Body of pancreas (tissue), 4 donors: ENCODE measurements around the gene STIMATE. TPM values are rescaled to one million over a fixed set of nuclear protein-coding genes. Genes with fewer than 3 reads are reported as not detected.

ENCODE experiments used
- ATAC-seq: fragments of 150-250 bp; one replicate; pipeline ENCODE4 v1.9.1; 2016
- DNase-seq, 4 donors: peaks; one replicate each; pipeline ENCODE4 v3.0.0-alpha.2; 2019
- H3K27ac ChIP-seq, 4 donors: fragments of 200-600 bp; sonication (generic); 1 replicate in 3 of 4; 2 replicates in 1 of 4; pipeline versions ENCODE4 v1.5.1 to v1.6.1; 2016 to 2019; ENCODE audit warnings: mild to moderate bottlenecking in 1 of 4, mixed read lengths in 1 of 4, moderate library complexity in 1 of 4
- H3K27me3 ChIP-seq, 2 donors: fragments of 200-600 bp; sonication (generic); one replicate each; pipeline ENCODE4 v1.6.0; 2016; ENCODE audit warnings: mild to moderate bottlenecking in 1 of 2
- H3K36me3 ChIP-seq, 2 donors: fragments of 200-600 bp; sonication (generic); replicated peaks in 1 of 2; 2 replicates each; pipeline ENCODE4 v1.5.1; 2016; ENCODE audit warnings: low read depth in 2 of 2; ENCODE audit not compliant: insufficient read depth in 1 of 2
- H3K4me1 ChIP-seq: fragments of 200-600 bp; sonication (generic); one replicate; pipeline ENCODE4 v1.6.0; 2016
- H3K4me3 ChIP-seq, 2 donors: fragments of 200-600 bp; sonication (generic); 1 replicate in 1 of 2; 2 replicates in 1 of 2; pipeline ENCODE4 v1.5.1; 2016 to 2019
- H3K9me3 ChIP-seq, 3 donors: fragments of 200-600 bp; sonication (generic); 1 replicate in 2 of 3; 2 replicates in 1 of 3; pipeline ENCODE4 v1.5.1; 2016
- CTCF ChIP-seq, 7 experiments: fragments of 450-650 bp in 4 of 7; fragments of 200-600 bp in 3 of 7; sonication (generic) in 3 of 7; IDR thresholded peaks; one replicate each; pipeline ENCODE4 v1.5.1; 2016 to 2019; ENCODE audit warnings: antibody characterized with exemption in 7 of 7
- POLR2A ChIP-seq, 3 donors: fragments of 450-650 bp; IDR thresholded peaks; one replicate each; pipeline ENCODE4 v1.6.1; 2016; ENCODE audit warnings: antibody characterized with exemption in 3 of 3, mild to moderate bottlenecking in 2 of 3
- WGBS, 2 donors: methylation state at CpG; one replicate each; pipeline ENCODE4 v1.1.5; 2017; 5-methylcytosine and 5-hydroxymethylcytosine counted together
- intact Hi-C: fragments of 100-400 bp; cut with DNase I; formaldehyde crosslinking; loops from one replicate; pipeline ENCODE4 v1.15.1; 2023
- total RNA-seq, 2 donors: library from RNA; depleted of rRNA; stranded (reverse); fragments of >200 nt; gene quantifications; one replicate each; pipeline ENCODE4 v1.1.0, GENCODE V29; 2016

The STIMATE gene
- total RNA-seq, 2 donors from 2014 or later: 13.0 to 63.0 TPM

- no peaks in the 10 kb centered on the region for H3K9me3 ChIP-seq
- H3K4me1 ChIP-seq: peaks cover 12% of the 10 kb centered on the region
- no peak overlapping the region for H3K4me3 ChIP-seq
- H3K36me3 ChIP-seq: peaks cover 0 to 5% of the 10 kb centered on the region in 2 donors
- intact Hi-C loops: no loop called here
- WGBS, 2 donors: 91 to 97% methylated on average over 6 of the region's 6 CpGs
- TF ChIP-seq POLR2A (IDR thresholded peaks at IDR 0.05) (no peak), CTCF (IDR thresholded peaks at IDR 0.05) (no peak)
- ATAC-seq (no peak), DNase-seq (no peak)
- H3K27ac ChIP-seq: no peak overlapping the region
- no peaks in the 10 kb centered on the region for H3K27me3 ChIP-seq
These were observed 50.1 kb downstream of the STIMATE start for GRCh38 chr3:52847241-52847640.

- Histone ChIP-seq H3K4me1 (peaks cover 12% of the 10 kb centered on the region), H3K4me3 (no peak overlapping the region), H3K27ac (no peak overlapping the region), H3K36me3 (peaks cover 0 to 4% of the 10 kb centered on the region in 2 donors), H3K9me3 (no peaks in the 10 kb centered on the region), H3K27me3 (no peaks in the 10 kb centered on the region)
- ATAC-seq (no peak), DNase-seq (no peak)
- WGBS, 2 donors: 73 to 84% methylated on average over 15 of the region's 15 CpGs
- intact Hi-C loops: no loop called here
- TF ChIP-seq POLR2A (IDR thresholded peaks at IDR 0.05) (no peak), CTCF (IDR thresholded peaks at IDR 0.05) (no peak)
These were observed 50.8 kb downstream of the STIMATE start for GRCh38 chr3:52846432-52846965.

- peak in 1 of 4 donors; percentile 25 for DNase-seq
- TF ChIP-seq CTCF (IDR thresholded peaks at IDR 0.05) (peak in 5 of 7 experiments; percentile 15 to 40 (median 24)), POLR2A (IDR thresholded peaks at IDR 0.05) (no peak)
- Histone ChIP-seq H3K4me3 (no peak overlapping the region), H3K27ac (peak overlapping the region in 3 of 4 donors; percentile 3 to 25 (median 10)), H3K36me3 (peaks cover 0 to 4% of the 10 kb centered on the region in 2 donors), H3K27me3 (no peaks in the 10 kb centered on the region), H3K4me1 (peaks cover 12% of the 10 kb centered on the region), H3K9me3 (no peaks in the 10 kb centered on the region)
- 68 to 71% methylated on average over 6 to 7 of the region's 7 CpGs for WGBS, 2 donors
- intact Hi-C loops: no loop called here
- ATAC-seq: peak; percentile 28
These were observed 51.5 kb downstream of the STIMATE start for GRCh38 chr3:52845691-52846431.

- Histone ChIP-seq H3K36me3 (peaks cover 0 to 4% of the 10 kb centered on the region in 2 donors), H3K4me1 (peaks cover 12% of the 10 kb centered on the region), H3K27ac (peak overlapping the region in 3 of 4 donors; percentile 3 to 25 (median 10)), H3K27me3 (no peaks in the 10 kb centered on the region), H3K4me3 (no peak overlapping the region), H3K9me3 (no peaks in the 10 kb centered on the region)
- TF ChIP-seq CTCF (IDR thresholded peaks at IDR 0.05): no peak
- TF ChIP-seq POLR2A (IDR thresholded peaks at IDR 0.05): no peak
- DNase-seq (peak; percentile 53 to 77 (median 74)), ATAC-seq (peak; percentile 76)
- intact Hi-C loops: no loop called here
- 16 to 34% methylated on average over 6 of the region's 6 CpGs for WGBS, 2 donors
These were observed 52.2 kb downstream of the STIMATE start for GRCh38 chr3:52845157-52845556.
